Measurements from ENCODE around the gene CNTNAP4.

GRCh38 chr16:76246587-76246986 lies 30.6 kb upstream of the CNTNAP4 start:
- no peak for TF ChIP-seq POLR2A (IDR thresholded peaks at IDR 0.05; ENCODE audit: low read length)
- no peak for TF ChIP-seq GATA1 (IDR thresholded peaks at IDR 0.05; ENCODE audit: low read depth, low read length)
